Activated gamma-delta T cell treated with Interleukin-2 at 50 U/mL for 16 hours (primary cell): ENCODE measurements around the gene PLAGL1.
A peak's percentile ranks its signal among the peaks of the same experiment; 100 is the strongest.
"Not testable (repeated sequence)": the region's sequence is repeated elsewhere in the genome, so short reads cannot be mapped to it uniquely, and the experiment has no call there.

ENCODE experiments used
- DNase-seq: peaks from one replicate; pipeline ENCODE4 v3.0.0-alpha.2; 2020

PLAGL1 gene

GRCh38 chr6:144008120-144008811 is at the start of gene PLAGL1:
PLAGL1 (minus strand) TSS chr6:144008259; CDS start chr6:143948136, 60,123 bp downstream.
- no peak for DNase-seq

GRCh38 chr6:144055121-144055931 is 47.3 kb upstream of the PLAGL1 start:
- DNase-seq = peak; percentile 45

- no peak for DNase-seq
Measured at GRCh38 chr6:144053601-144054000, 45.5 kb upstream of the PLAGL1 start.

- no peak for DNase-seq
Measured at GRCh38 chr6:144052488-144052887, 44.4 kb upstream of the PLAGL1 start.

GRCh38 chr6:144049386-144049785 is 41.3 kb upstream of the PLAGL1 start:
- DNase-seq = no peak

- DNase-seq = no peak
Measured at GRCh38 chr6:144047688-144048087, 39.6 kb upstream of the PLAGL1 start.

- DNase-seq = not testable (repeated sequence)
Measured at GRCh38 chr6:144046672-144047071, 38.6 kb upstream of the PLAGL1 start.

GRCh38 chr6:144044989-144045388 is 36.9 kb upstream of the PLAGL1 start:
- DNase-seq = not testable (repeated sequence)

GRCh38 chr6:144036835-144037195 is 28.8 kb upstream of the PLAGL1 start:
- no peak for DNase-seq

- no peak for DNase-seq
Measured at GRCh38 chr6:144036064-144036834, 28.2 kb upstream of the PLAGL1 start.

- DNase-seq = no peak
Measured at GRCh38 chr6:144035416-144035815, 27.4 kb upstream of the PLAGL1 start.

GRCh38 chr6:144033816-144034735 is 26.0 kb upstream of the PLAGL1 start:
- no peak for DNase-seq

- DNase-seq = no peak
Measured at GRCh38 chr6:144029452-144029851, 21.4 kb upstream of the PLAGL1 start.

GRCh38 chr6:144027932-144028587 is 20.0 kb upstream of the PLAGL1 start:
- no peak for DNase-seq

- DNase-seq = no peak
Measured at GRCh38 chr6:144023216-144023615, 15.2 kb upstream of the PLAGL1 start.

- DNase-seq = no peak
Measured at GRCh38 chr6:144019929-144020328, 11.9 kb upstream of the PLAGL1 start.

GRCh38 chr6:144017166-144018094 is 9.4 kb upstream of the PLAGL1 start:
- DNase-seq = no peak

GRCh38 chr6:144013486-144013909 is 5.4 kb upstream of the PLAGL1 start:
- peak; percentile 56 for DNase-seq

GRCh38 chr6:144012534-144012933 is 4.5 kb upstream of the PLAGL1 start:
- DNase-seq = no peak

- not testable (repeated sequence) for DNase-seq
Measured at GRCh38 chr6:144009628-144010027, 1.6 kb upstream of the PLAGL1 start.

GRCh38 chr6:144008846-144009245 is 787 bp upstream of the PLAGL1 start:
- no peak for DNase-seq
